Left ventricle myocardium superior (tissue), 1 donor: Measurements from ENCODE around the gene ESAM. TPM values are rescaled to one million over a fixed set of nuclear protein-coding genes. Genes with fewer than 3 reads are reported as not detected.
A peak's percentile ranks its signal among the peaks of the same experiment; 100 is the strongest.

Experiments
- ATAC-seq: fragments of 200-7000 bp; cut with Tn5 transposase; one replicate; pipeline ENCODE4 v1.9.1; 2020; ENCODE audit warnings: mild to moderate bottlenecking, moderate library complexity
- DNase-seq: peaks from one replicate; pipeline ENCODE4 v3.0.0-alpha.2; 2020
- intact Hi-C: fragments of 100-400 bp; cut with micrococcal nuclease; formaldehyde crosslinking; loops from one replicate; pipeline ENCODE4 v1.11.0; 2022
- long read RNA-seq: library from polyadenylated mRNA; unstranded; transcript quantifications from one replicate; pipeline ENCODE4 v2.0.0, GENCODE V29; 2021
- total RNA-seq: library from RNA; stranded (reverse); fragmentation: NEBNext Ultra II Directional; extraction: Animal tissue kit (Norgen Biotek cat#: 25700); gene quantifications from one replicate; pipeline ENCODE4 v1.2.1, GENCODE V29; 2021
- donor health status: DM: no; HTN: yes; CAD: no; lungs with severe emphysema.

The ESAM gene
- total RNA-seq: 40.5 TPM
- long read RNA-seq, transcript ESAM-201 (7 exons, 1,826 nt): major isoform, 55 of 83 reads
- long read RNA-seq, partial matches to known transcripts: 8 of 83 reads
- long read RNA-seq, other reads (novel, unspliced or antisense): 13 of 83 reads

DNA sequence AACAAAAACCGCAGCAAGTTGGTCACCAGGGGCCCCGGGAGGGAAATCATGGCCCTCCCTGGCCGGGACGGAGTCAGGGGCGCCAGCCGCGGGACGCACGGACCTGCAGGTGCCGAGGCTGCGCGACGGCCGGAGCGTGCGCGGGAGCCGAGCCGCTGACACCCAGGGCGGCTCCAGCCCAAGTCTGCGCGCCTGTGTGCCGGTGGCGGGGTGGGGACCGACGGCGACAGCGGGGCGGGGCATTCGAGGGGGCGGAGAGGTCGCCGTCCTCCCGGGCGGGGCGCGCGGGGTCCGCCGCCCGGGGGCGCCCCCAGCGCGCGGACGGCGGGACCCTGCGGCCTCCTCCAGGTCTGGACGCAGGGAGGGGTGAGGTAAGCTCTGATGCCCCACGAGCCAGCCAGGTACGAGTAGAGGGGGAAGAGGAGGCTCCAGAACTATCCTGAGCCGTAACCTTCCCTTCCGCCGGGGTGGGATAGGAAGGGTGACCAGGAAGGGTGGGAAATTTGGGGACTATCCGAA, at the start of gene ESAM:
ESAM (minus strand) TSS at position 186 of the 519 bp plus-strand sequence; CDS start at position 50, 136 bp downstream.
- intact Hi-C loops: loop anchor here (10.0 kb wide), 1 partner anchor 97 kb away; no protein-coding TSS in a partner anchor
- DNase-seq (peak; percentile 74), ATAC-seq (peak; percentile 56)

DNA sequence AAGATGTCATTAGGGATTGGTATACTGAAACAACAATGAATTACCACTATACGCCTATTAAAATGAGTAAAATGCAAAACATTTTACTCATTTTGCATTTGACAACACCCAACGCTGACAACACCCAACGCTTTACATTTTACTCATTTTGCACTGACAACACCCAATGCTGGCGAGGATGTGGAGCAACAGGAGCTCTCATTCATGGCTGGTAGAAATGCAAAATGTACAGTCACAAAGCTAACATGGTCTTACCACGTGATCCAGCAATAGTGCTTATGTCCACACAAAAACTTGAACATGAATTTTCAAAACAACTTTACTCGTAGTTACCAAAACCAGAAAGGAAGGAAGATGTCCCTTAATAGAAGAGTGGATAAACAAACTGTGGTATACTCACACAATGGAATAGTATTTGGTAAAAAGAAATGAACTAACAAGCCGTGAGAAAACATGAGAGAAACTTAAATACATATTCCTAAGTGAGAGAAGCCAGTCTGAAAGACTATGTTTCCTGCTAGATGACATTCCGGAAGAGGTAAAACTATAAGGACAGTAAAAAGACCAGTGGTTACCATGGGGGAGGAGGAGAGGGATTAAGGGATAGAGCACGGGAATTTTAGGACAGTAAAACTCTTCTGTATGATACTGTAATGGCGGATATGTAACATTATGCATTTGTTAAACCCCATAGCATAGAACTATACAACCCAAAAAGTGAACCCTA, 49.5 kb upstream of the ESAM start:
- ATAC-seq (no peak), DNase-seq (no peak)
- intact Hi-C loops: no loop called here

DNA sequence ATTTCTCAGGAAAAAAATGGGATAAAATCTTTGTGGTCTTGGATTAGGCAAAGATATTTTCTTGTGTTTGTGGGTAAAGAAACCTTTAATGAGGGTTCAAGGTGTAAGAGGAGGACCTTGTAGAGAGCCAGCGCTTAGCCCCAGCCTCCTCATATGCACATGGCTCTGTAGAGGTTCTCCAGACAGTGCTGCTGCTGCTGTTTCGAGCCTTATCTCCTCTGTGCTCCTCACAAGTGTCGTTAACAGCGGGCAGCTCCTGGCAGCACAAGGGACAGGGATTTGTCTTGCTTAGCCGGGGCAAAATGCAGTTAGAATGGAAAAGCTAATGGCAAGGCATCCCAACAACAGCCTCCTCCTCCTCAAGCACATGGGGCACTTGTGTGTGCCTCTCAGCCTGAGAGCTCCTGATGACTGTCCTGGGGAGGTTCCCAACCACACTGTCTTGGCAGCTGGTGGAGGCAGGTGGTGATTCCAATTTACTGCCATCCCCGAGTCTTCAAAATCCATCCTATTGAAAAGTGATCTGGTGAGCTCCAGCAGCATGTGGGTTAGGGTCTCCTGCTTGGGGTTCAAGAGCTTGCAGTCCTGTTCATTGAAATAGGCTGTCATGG, 45.7 kb upstream of the ESAM start:
- DNase-seq: no peak
- ATAC-seq: no peak

GRCh38 chr11:124807201-124807600, 45.1 kb upstream of the ESAM start:
- ATAC-seq (no peak), DNase-seq (no peak)
- intact Hi-C loops: no loop called here

More for the DNA sequence above, 45.7 kb upstream of the ESAM start:
- intact Hi-C loops: no loop called here

DNA sequence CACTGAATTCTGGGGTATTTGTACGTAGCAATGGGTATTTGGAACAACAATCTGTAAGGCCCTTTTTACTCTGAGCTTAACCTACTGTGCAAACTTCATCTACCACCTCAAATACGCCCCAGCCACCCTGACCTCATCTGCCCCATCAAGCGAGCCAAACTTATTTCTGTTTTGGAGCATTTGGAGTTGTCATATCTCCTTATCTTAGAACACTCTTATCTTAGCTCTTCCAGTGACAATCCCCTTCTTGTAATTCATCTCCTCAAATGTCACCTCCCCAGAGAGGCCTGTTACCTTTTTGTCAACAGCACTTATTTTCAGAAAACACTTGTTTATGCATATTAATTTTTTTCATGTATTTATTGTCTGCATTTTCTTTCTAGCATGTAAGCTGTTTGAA, 42.8 kb upstream of the ESAM start:
- ATAC-seq (no peak), DNase-seq (no peak)
- intact Hi-C loops: no loop called here

DNA sequence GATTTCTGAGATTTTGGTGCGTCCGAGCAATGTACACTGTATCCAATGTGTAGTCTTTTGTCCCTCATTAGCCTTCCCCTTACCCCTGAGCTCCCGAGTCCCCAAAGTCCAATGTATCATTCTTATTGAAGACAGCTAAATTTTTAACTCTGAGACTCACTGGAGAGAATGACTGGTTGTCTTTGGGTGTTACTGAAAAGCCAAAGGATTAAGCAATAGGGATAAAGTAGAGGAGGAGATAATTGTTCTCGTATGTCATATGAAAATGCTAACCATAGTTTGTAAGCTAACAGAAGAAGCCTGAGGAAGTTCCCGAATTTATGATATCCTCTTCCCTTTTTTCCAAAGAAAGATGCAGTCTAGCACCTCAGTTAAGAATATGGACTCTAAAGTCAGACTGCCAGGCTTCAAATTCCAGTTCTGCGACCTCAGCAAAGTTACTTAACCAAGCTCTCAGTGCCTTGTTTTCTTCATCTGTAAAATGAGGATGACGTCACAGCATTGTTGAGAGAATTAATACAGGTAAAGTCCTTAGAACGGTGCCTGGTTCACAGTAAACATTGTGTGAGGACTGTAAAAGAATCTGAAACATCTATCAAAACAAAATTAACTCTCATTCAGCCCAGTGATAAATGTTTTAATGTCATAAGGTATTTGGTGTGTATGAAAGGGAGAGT, 39.7 kb upstream of the ESAM start:
- intact Hi-C loops: no loop called here
- ATAC-seq (no peak), DNase-seq (no peak)

DNA sequence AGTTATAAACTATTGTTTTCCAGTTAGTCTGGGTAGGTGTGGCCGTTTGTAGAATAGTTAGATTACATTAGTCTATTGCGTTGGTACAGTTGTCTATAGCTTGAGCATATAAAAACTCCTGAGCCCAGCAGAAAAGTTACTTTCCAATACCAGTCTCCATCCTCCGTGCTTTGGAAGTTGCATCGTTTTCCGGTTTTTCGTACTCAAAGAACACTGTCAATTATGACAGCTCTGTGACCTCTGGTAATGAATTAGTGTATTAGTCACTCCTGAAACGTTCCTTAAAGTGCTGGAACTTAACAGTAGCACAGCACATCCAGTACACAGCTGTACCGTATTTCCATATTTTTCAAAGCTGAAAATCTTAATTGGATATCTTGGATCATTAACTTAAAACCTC, 38.9 kb upstream of the ESAM start:
- ATAC-seq: peak; percentile 5
- no peak for DNase-seq
- intact Hi-C loops: no loop called here

- peak; percentile 91 for DNase-seq
- intact Hi-C loops: no loop called here
- ATAC-seq: peak; percentile 98
These were observed 38.3 kb upstream of the ESAM start, which contains the start of gene MSANTD2 for GRCh38 chr11:124800226-124800929. Gene MSANTD2 (minus strand): TSS chr11:124800406. CDS start chr11:124800380, 26 bp downstream.

DNA sequence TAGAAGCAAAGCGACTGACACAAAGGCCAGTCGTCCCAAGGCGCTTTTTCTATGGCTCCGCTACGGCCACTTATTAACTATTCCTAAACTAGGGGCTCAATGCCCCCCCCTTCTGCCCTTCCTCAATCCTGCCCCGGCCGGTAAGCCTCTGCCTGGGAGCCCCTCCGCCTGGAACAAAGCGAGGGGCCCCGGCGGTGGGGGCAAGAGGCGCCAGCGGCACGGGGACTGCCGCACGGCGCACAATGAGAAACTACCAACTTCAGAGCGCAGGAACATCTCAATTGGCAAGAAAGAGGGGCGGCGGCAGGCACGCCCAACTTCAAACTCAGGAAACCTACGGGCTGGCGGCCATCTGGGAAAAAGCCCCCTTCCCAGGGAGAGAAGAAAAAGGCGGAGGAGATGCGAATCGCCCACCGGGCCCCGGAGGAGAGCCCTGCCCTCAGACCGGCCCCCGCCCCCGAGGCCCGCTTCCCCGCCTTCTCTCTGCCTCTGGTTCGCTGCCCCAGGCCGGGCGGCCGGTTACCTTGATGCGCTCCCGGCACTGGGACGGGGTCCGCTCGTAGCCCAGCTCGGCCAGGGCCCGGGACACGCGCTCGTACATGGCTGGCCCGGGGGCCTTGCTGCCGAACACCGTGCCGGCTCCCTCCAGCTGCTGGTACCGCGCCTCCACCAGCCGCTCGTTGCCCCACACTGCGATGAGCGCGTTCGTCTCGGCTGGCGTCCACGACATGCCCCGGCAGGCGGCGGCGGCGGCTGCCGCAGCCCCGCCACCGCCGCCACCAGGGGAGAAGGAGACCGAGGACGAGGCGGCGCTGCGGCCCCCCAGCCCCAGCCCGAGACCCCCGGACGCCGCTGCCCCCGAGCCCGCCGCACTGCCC, 37.5 kb upstream of the ESAM start:
- intact Hi-C loops: loop anchor here (10.0 kb wide), 1 partner anchor 135 kb away; no protein-coding TSS in a partner anchor

DNA sequence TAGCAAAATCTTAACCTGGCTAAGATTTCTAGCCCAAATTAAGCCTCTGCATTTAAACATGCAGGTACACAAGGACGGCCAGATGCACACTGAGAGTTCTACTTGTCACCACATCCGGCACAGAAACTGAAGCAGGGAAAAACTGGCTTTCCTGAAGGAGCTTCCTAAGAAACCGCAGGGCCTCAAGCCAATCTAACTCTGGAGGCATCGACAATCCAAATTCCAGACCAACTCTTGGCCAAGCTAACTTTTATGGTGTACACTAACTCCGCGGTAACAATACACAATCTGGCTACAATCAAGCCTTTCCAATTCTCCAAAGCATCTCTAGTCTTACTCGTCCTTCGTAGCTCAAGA, 36.9 kb upstream of the ESAM start:
- ATAC-seq (no peak), DNase-seq (no peak)
- intact Hi-C loops: loop anchor here (10.0 kb wide), 1 partner anchor 134 kb away; no protein-coding TSS in a partner anchor

More for the DNA sequence above, 37.5 kb upstream of the ESAM start:
- ATAC-seq (peak; percentile 33), DNase-seq (peak; percentile 49)

GRCh38 chr11:124796312-124796711, 34.2 kb upstream of the ESAM start:
- intact Hi-C loops: loop anchor here (10.0 kb wide), 1 partner anchor 132 kb away; no protein-coding TSS in a partner anchor
- no peak for DNase-seq
- ATAC-seq: no peak

DNA sequence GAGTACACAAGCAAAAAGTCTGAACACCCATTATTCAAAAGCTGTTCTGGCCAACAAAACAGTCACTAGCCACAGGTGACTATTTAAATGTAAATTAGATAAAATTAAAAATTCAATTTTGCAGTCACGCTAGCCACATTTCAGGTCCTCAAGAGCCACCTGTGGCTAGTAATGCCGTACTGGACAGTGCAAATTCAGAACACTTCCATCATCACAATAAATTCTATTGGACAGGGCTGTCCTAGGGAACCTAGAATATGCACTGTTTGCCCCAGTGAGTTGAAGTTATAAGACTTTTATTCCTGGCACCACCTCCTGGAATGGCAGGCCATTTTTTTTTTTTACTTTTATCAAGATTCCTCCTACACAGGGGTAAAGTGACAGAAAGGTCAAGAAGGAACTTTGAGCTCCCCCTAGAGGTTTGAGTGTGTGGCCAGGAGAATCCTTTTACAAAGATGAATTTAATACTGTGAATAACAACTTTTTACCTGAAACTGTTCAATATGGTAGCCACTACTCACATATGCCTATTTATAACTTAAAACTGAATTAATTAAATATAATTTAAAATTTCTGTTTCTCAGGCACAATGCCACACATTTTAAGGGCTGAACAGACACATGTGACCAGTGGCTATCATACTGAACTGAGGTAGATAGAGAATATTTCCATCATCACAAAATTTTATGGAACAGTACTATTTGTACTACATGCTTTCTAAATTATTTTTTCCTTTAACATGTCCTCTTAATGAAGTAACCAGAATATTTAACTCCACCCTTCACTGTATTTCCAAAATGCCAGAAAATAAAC, 31.6 kb upstream of the ESAM start:
- ATAC-seq: peak; percentile 51

DNA sequence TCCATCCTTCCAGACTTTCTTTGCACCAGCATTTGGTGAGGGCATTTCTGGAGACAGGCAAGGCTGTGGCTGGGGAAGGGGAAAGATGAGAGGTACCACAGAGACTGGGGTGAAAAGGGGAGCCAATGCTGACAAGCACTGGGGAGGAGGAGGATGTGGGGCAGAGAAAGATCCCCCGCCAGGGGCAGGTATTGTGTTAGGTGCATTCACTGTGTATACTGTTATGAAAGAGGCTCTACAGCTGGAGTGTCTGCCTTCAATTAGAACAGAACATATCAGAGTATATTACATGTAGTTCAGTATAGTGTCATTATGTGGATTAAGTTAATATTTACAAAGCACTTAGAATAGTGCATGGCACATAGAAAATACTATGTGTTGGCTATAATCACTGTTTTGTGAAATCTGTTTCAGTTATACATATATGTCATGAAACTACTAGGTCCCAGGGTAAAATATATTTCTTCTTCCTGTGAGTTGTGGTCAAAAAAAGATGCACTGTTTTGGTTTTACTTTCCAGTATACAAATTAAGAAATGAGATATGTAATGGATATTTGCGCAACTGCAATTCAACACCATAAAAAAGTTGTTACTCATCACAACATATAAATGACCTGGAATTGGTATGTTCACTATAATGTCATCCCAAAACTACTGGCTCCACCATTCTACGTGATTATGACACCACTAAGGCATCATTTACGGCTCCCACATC, 29.7 kb upstream of the ESAM start:
- intact Hi-C loops: loop anchor here (10.0 kb wide), 1 partner anchor 127 kb away; no protein-coding TSS in a partner anchor
- no peak for ATAC-seq
- no peak for DNase-seq

More for the DNA sequence above, 31.6 kb upstream of the ESAM start:
- intact Hi-C loops: loop anchor here (10.0 kb wide), 1 partner anchor 129 kb away; no protein-coding TSS in a partner anchor
- no peak for DNase-seq

GRCh38 chr11:124788521-124788920, 26.4 kb upstream of the ESAM start:
- ATAC-seq: no peak
- intact Hi-C loops: no loop called here
- DNase-seq: no peak

DNA sequence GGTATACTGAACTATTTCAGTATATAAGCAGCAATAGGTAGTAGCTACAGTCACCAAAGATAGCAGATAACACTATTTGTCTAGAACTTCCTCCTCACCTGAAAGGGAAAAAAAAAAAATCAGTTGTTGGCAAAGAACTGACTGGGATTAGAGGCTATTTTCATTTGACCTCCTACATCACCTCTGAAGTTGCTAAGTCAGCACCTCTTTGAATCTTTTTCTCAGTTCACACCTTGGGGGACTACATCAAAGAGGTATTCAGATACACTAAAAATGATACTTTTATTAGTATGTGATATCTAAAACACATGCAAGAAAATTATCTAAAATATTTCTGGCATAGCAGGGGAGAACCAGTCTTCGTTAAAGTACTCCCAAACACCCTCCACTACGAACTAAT, 22.0 kb upstream of the ESAM start:
- ATAC-seq (no peak), DNase-seq (no peak)
- intact Hi-C loops: no loop called here

GRCh38 chr11:124783002-124783401, 20.9 kb upstream of the ESAM start:
- intact Hi-C loops: no loop called here
- ATAC-seq: no peak
- DNase-seq: no peak
